GM13977 (cell line): ENCODE measurements around the gene FAM107B.
"Not testable (repeated sequence)": the region's sequence is repeated elsewhere in the genome, so short reads cannot be mapped to it uniquely, and the experiment has no call there.

Experiments
- DNase-seq: peaks from one replicate; pipeline ENCODE4 v3.0.0; 2012; ENCODE audit warnings: low spot score
- in situ Hi-C: fragments of 300-500 bp; cut with MboI; formaldehyde crosslinking; loops from one replicate; pipeline ENCODE4 v1.12.0; 2022; ENCODE audit warnings: low sequenced_read_pairs, low pct_unique_long_range_greater_than_20kb, mixed read lengths, inconsistent platforms; ENCODE audit not compliant: unreplicated experiment
- TF ChIP-seq, protein P1 (sequence below): IDR thresholded peaks from 2 replicates; pipeline ENCODE4 v1.5.1; 2012; ENCODE audit warnings: mild to moderate bottlenecking, control low read depth; ENCODE audit not compliant: insufficient read depth; ENCODE audit errors: extremely low read depth, missing control alignments

Gene FAM107B

DNA sequence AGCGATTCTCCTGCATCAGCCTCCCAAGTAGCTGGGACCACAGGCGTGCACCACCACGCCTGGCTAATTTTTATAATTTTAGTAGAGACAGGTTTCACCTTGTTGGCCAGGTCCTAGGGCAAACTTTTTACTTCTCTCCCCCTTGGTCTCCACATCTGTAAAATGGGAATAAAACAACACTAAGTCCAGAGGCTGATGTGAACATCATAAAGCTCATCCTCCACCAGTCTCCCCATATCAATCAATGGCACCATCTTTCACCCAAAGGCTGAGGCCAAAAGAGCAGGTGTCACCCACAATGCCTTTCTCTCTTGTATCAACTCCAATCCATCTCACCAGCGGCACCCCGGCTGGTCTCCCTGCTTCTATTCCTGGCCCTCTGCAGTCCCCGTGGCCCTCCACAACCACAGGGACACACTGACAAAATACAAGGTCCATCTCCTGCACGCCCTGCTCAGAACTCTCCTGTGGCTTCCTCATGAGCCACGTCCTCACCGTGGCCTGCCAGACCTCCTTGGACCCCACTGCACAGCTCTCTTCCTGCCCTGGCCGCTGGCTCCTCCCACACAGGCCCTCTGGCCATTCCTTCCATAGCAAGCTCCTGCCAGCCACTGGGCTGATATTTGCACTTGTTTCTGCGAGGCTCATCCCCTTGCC is 179.0 kb downstream of the FAM107B start:
- in situ Hi-C loops, result no loop called here
- no peak for DNase-seq
- TF ChIP-seq, protein P1, sequence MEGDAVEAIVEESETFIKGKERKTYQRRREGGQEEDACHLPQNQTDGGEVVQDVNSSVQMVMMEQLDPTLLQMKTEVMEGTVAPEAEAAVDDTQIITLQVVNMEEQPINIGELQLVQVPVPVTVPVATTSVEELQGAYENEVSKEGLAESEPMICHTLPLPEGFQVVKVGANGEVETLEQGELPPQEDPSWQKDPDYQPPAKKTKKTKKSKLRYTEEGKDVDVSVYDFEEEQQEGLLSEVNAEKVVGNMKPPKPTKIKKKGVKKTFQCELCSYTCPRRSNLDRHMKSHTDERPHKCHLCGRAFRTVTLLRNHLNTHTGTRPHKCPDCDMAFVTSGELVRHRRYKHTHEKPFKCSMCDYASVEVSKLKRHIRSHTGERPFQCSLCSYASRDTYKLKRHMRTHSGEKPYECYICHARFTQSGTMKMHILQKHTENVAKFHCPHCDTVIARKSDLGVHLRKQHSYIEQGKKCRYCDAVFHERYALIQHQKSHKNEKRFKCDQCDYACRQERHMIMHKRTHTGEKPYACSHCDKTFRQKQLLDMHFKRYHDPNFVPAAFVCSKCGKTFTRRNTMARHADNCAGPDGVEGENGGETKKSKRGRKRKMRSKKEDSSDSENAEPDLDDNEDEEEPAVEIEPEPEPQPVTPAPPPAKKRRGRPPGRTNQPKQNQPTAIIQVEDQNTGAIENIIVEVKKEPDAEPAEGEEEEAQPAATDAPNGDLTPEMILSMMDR, result no peak

DNA sequence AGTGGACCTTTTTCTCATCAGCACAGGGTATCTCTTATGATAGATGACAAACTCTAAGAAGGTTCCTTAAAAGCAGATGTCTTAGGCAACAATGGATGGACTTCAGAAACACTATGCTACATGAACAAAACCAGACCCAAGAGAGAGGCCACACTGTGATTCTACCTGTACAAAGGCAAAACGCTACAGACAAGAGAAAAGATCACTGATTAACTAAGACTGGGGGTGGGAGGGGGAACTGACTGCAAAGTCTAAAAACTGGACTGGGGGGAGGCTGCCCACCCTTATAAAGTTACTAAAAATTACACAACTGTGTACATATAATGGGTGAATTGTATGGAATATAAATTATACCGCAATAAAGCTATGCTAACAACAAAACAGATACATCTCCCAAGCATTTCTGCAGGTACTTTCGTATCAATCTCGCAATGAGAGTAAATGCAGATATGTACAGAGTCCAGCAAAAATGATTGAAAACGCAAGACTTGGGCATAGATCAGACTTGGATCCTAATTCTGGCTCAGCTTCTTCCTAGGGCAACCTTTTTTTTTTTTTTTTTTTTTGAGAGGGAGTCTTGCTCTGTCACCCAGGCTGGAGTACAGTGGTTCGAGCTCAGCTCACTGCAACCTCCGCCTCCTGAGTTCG is 179.7 kb downstream of the FAM107B start:
- TF ChIP-seq, protein P1, result no peak
- DNase-seq, result no peak
- in situ Hi-C loops, result no loop called here

DNA sequence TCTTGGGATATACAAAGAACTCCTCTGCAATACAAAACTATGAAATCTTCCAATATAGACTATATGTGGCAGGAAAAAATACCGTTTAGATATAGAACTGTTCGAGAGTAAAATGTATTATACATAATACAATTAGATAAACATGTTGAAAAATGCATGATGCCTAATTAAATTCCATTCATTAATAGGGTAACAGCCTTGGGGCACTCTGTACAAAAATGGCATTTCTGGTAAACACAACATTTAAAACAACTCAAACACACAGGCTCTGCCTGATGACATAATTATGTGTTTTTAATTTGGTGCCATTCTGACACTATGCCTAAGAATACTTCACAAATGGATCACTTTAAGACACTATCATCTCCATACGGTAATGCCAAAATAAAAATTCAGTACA is 180.9 kb downstream of the FAM107B start:
- TF ChIP-seq, protein P1, result no peak
- in situ Hi-C loops, result no loop called here
- no peak for DNase-seq

GRCh38 chr10:14592566-14592965 is 182.1 kb downstream of the FAM107B start:
- TF ChIP-seq, protein P1, result no peak
- no peak for DNase-seq
- in situ Hi-C loops, result no loop called here

DNA sequence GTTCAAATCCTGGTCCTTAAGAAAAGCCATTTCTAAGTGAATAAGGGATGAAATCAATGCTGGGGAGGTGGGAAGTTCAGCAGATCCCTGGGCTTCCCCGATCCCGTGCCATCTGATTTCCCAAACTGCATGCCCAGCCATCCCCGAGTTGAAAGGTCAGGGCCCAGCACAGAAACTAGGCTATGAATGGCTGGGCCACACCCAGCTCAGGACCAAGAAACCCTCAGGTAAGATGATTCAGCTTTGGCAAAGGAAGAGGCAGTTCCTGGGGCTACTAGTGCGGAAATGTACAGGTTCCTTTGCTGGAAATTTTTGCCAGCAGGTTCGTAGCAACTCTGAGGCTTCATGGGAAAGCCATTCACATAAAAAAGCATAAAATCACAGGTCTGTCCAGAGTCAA is 182.7 kb downstream of the FAM107B start:
- no peak for DNase-seq
- in situ Hi-C loops, result no loop called here
- TF ChIP-seq, protein P1, result no peak

- DNase-seq, in situ Hi-C loops: not testable (repeated sequence)
These were observed 185.8 kb downstream of the FAM107B start for GRCh38 chr10:14588938-14589294.

GRCh38 chr10:14588084-14588937 is 186.4 kb downstream of the FAM107B start:
- in situ Hi-C loops, result no loop called here
- DNase-seq, result peak; percentile 63
- TF ChIP-seq, protein P1, result no peak
